Hypothalamus (tissue), 51 donors: ENCODE data around the gene MTFR1L.
"Not testable (repeated sequence)": the region's sequence is repeated elsewhere in the genome, so short reads cannot be mapped to it uniquely, and the experiment has no call there.

Source experiments
- DNase-seq, 51 donors: peaks; one replicate each; lab custom pipeline; 2025; lab: John Stamatoyannopoulos, UW

Gene MTFR1L

DNA sequence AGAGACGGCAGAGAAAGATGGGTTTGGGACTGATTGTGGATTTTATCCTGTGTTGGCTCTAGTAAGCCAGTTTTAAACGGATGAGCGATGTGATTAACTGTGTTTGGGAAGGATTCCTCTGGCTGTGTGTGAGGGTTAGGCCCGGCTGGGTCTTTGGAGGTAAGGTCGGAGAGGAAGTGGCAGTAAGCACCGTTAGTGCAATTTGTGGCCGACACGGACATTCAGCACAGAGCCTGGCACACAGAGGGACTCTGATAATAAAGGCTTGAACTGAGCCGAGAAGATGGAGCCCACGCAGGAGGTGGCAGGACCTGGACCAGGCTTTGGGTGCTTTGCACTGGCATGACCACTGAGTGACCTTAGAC is 1.3 kb downstream of the MTFR1L start:
- DNase-seq = no peak

DNA sequence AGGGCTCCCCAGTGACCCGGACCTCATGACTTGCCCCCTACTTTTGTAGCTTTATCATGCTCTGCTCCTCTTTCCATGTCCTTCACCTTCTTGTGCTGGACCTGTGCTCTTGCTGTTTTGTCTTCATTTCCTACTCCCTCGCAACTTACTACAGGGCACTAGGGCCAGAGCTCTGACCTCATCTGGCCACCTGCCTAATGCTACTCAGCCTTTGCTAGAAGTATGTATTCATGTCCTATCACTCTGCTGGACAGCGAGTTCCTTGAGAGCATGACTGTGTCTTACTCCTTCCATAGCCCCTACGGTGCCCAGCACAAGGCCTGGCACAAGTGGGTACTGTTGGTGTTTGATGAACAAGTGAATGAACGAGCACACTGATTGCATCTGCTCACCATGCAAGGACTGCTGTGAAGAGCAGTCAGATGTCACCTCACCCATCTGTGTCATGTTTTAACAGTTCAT is 1.9 kb downstream of the MTFR1L start:
- DNase-seq = no peak

DNA sequence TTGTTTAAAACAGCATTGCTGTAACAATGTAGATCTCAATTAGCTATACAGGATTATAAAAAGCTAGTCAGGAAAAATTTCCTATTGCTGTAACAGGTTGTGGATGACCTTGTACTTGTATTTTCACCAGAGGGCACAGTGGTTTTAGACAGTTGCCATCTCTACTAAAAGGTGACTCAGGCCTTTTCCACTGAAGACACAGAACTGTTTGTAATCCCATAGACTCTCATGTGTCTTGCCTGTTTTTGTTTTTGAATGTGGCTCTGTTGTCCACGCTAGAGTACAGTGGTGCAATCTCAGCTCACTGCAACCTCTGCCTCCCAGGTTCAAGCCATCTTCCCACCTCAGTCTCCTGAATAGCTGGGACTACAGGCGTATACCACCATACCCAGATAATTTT is 5.9 kb downstream of the MTFR1L start:
- no peak for DNase-seq

DNA sequence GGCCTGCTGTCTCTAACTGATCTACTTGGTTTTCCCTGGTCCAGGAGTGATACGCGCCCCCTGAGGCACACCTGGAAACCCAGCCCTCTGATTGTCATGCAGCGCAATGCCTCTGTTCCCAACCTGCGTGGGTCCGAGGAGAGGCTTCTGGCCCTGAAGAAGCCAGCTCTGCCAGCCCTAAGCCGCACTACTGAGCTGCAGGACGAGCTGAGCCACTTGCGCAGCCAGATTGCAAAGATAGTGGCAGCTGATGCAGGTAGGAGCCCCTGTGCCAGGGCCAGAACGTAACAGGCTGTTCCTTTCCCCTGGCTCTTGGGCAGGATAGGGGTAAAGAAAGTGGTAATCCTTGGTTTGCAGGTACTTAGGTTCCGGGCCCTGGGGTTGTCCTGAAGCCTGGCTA is 6.8 kb downstream of the MTFR1L start:
- DNase-seq = no peak

DNA sequence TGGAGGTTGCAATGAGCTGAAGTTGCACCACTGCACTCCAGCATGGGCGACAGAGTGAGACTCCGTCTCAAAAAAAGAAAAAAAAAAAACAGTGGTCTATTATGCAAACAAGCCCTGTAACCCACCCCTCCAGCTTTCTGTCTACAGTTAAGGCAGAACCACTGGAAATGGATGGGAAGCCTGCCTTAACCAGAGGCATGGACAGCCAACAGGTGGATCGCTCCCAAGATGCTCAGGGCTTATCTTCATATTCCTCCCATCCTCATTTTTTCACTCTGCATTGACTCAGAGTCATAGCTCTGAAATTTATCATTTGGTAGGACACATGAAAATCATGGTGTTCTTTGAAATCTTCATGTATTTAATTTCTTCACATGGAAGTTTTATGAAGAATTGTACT is 8.7 kb downstream of the MTFR1L start:
- no peak for DNase-seq

DNA sequence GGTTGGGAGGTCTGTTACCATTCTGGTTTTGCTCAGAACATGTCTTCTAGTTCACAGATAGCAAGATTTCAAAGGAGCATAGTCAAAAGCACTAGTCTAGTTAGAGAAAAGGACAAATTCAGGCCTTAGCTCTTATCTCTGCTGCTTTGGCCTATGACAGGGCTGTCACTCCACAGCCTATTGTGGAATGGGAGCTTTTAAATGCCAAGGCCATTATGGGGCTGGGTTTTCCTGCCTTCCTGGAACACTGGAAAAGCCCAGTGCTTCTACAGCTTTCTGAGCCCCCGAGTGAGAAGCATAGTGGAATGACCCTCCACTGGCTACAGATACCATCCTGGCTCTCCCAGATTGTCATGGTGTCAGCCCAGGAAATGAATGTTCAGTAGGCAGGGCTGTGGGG is 9.3 kb downstream of the MTFR1L start:
- no peak for DNase-seq

DNA sequence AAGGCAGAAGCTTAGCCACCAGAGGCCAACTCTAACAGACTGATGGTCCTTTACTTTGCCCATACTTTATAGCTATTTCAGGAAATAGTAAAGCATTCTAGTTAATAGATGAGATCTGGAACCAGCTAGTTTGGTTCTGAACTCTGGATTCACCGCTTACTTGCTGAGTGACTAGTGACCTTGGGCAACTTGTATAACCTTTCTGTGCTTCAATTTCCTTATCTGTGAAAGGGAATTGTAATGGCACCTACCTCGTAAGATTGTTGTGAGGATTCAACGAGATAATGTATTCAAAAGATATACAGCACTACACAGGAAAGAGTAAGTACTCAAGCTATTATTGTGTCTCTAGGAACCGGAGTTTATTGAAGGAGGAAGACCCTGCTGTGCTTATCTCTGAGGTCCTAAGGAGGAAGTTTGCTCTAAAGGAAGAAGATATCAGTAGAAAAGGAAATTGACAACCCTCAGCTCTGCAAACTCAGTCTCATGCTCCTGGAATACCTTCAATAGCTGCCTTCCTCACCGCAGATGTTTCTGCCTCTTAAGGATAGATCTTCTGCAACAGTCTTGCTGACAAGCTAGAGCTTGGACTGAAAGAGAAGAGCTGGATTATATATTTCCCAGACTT is 11.9 kb downstream of the MTFR1L start:
- no peak for DNase-seq

DNA sequence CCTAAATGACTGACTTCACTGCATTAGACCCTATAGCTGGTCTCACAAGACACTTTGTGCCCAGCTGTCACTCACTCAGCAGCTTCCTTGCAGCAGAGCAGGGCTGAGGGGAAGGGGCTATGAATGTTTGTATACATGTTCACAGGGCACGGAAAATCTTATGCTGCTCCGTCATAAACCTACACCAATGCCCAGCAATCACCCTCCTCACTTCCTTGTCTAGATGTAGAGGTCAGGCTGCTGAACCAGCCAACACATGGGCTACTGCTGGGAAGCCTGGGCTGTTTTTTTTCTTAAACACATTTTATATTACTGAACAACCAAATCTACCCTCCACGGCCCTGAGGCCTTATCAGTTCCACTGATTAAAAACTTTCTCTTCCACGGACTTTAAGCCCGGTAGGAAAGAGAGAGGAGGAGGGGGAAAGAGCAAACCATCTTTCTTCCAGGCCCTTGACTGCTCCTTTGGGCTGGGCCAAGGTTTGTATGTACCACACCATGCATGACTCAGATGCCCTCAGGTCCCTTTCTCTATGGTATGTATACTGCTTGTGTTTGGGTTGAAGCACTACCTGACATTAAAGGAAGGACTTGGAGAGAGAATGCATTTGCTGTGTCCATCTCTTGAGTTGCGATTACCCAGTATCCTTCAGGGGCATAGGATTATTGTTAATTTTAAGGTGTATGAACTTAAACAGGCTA is 12.7 kb downstream of the MTFR1L start:
- no peak for DNase-seq

DNA sequence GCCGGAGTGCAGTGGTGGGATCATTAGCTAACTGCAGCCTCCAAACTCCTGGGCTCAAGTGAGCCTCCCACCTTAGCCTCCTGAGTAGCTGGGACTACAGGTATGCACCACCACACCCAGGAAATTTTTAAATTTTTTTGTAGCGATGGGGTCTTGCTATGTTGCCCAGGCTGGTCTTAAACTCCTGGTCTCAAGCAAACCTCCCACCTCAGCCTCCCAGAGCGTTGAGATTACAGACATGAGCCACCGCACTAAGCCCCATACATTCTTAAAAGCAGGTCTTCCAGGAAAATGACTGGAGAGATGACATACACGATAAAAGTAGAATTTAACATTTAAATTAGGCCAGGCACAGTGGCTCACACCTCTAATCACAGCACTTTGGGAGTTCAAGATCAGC is 13.4 kb downstream of the MTFR1L start:
- DNase-seq = no peak

DNA sequence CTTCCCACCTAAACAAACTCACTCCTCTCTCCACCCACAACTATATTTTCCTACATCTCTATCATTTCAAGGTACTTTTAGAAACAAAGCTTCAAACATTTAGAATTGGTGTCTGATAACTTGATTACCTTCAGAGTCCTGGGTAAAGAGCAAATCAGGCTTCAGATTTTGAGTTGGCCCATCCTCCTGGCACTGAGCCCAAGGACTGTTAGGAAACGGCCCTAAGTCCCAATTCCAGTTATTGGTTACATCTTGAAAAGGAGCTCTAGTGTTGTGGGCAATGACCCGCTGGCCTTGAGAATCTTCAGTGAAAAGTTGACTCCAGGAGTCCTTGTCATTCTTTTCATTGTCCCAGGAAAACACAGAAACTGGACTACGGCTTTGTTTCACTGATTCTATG is 15.1 kb downstream of the MTFR1L start:
- no peak for DNase-seq

DNA sequence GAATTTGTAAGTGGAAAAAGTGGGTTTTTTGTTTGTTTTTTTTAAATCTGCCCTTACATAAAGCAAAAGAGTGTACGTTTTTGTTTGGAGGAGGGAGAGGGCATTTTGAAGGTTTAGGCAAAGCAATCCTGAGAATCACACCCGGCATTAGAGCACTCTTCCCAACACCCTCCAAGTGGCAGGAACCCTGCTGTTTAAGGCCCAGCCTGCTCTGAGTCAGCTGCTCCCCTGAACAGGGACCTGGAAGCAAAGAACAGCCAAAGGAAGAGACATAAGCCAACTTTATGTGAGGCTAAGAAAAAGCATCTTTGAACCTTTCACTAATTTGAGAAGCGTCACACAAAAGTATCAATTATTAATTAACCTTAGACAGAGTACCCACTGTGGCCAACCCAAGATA is 16.9 kb downstream of the MTFR1L start:
- DNase-seq = no peak

DNA sequence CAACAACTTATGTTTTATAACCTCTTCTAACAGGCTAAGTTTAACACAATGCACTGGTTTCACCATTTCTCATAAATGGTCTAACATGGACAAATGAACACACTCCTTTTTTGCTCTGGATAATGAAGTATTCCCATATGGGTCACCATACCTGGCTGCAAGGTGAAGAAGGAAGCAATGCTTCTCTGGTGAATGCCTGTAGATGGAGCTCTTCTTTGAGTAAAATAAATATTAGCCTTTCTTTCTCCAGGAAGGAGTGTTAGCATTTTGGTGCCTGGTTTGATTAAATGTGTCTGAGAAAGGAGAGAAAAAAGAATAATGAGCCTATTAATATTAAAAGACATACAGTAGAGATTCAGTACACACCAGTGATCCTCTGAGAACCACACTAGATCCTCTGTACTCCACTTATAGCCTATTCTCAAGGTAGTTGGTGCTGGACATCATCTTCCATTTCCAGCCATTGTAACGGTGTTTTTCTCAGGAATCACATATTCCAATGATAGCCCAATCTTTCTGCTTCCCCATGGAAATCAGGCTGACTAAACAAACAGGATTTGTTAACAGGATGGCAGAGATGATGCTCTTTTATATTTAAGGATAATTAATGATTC is 17.6 kb downstream of the MTFR1L start:
- DNase-seq = no peak

DNA sequence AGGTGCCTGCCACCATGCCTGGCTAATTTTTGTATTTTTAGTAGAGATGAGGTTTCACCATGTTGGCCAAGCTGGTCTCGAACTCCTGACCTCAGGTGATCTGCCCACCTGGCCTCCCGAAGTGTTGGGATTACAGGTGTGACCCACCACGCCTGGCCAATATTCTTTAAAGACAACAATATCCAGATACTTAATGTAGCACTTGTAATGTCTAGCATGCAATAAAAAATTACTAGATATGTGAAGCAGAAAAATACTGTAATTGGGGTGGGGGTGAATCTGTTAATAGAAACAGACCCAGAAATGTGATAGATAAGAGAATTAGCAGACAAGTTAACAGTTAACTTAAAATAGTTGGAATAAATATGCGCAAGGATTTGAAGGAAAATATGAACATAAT is 20.1 kb downstream of the MTFR1L start:
- DNase-seq = not testable (repeated sequence)

DNA sequence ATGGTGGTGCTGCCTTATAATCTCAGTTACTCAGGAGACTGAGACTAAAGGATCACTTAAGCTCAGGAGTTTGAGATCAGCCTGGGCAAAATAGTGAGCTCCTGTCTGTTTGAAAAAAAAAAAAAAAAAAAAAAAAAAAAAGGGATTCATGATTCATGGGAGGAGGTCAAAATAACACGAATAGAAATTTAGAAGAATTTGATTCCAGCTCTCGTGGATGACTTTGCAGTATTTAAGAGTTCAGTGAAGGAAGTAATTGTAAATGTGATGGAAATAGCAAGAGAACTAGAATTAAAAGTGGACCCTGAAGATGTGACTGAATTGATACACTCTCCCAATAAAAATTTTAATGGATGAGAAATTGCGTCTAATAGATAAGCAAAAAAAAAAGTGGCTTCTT is 23.7 kb downstream of the MTFR1L start:
- DNase-seq = no peak

DNA sequence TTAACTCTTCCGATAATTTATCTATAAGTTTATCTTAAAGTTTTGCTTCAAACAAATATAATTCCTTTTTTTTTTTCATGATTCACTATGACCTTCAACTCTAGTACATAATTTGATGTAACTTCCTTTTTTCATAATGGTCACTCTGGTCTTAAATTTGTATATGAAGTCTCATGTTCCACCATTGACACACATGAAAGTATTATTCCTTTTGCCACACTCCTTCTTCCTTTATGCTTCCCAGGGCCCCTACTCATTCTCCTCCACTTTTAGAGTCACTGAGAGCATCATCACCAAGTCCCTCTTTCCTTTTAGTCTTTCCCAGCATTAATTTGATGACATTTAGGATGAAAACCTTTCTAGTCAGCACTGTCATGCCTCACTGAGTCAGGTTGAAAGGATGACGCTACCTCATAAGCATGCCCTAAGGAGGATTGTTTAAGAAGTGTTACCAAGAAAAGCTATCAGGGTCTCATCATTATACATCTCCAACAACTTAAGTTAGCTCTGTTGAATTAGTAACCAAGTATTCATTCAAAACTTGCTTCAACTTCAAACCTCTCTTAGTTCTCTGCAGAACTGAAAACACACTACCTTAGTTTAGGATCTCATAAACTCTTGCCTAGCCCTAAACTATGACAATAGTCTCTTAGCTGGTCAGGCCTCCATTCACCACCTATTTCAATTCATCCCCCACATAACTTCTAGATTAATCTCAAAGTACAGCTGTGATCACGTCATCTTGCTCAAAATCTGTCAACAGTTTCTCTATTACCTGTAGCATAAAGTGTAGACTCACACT is 25.0 kb downstream of the MTFR1L start:
- DNase-seq = no peak

DNA sequence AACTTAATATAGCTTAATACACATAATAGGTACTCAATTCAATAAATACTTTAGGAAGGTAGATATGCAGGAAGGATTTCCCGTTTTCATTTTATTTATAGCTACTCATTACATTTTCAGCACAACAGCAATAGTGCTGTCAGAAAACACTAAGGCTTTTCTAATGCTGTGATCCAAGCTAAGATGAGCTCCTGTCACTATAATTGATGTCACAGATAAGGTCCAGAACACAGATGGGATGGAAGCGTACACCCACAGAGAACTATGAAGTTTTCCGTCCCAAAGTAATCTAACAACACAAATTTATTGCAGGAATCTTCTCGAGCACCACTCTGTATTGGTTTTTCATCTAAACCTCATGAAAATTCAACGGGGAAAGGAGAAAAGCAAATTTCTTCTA is 25.9 kb downstream of the MTFR1L start:
- no peak for DNase-seq

DNA sequence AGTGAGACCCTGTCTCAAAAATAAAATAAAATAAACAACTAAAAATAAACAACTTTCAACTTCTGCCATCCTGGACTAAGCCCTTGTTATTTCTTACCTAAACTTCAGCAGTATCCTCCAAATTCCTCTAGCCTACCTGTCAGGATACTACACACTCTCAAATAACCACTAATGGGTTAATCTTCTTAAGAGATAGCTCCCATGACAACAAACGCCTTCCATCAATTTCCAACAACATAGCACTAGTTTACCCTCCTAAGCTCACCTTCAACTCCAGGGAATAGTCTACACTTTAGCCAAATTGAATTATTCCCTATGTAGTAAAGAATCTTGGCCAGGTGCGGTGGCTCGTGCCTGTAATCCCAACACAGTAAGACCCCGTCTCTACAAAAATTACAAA is 28.2 kb downstream of the MTFR1L start:
- DNase-seq = no peak

DNA sequence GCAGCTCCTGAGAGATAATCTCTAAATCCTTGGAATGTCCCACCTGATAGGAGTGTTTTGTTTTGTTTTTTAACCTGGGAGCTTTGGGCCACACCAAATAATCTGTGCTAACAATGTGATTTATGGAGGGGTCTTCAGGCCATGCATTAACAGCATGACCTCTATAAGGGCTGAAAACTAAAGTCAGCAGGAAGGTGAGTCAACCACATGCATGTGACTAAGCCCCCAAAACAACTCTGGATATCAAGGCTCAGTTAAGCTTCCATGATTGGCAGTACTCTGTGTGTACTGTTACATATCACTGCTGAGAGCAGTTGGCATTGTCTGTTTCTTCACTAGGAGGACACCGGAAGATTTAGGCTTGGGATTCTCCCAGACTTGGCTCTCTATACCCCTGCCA is 28.8 kb downstream of the MTFR1L start:
- no peak for DNase-seq

DNA sequence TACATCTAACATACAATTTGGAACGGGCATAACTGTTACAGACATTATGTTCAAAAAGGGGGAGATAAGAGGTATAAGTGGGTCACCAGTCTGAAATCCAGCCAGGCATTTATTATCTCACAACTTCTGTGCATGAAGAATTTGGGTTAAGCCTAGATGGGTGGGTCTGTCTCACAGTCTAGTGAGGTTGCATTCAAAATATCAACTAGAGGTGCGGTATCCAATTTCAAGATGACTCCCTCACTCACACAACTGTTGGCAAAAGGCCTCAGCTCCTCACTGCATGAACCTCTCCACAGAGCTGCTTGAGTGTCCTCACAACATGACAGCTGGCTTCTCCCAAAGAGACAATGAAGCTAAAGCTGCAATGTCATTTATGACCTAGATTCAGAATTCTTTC is 34.8 kb downstream of the MTFR1L start:
- no peak for DNase-seq

DNA sequence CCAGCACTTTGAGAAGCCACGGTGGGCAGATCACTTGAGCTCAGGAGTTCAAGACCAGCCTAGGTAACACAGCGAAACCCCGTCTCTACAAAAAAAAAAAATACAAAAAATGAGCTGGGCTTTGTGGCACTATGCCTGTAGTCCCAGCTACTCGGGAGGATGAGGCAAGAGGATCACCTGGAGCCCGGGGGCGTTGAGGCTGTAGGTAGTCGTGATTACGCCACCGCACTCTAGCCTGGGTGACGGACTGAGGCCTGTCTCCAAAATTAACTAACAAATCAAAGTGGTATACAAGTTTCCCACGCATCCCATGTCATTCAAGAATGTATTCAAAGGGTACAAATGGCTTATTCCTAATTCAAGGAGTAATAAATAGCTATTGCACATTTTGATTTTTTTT is 37.1 kb downstream of the MTFR1L start:
- DNase-seq = no peak

DNA sequence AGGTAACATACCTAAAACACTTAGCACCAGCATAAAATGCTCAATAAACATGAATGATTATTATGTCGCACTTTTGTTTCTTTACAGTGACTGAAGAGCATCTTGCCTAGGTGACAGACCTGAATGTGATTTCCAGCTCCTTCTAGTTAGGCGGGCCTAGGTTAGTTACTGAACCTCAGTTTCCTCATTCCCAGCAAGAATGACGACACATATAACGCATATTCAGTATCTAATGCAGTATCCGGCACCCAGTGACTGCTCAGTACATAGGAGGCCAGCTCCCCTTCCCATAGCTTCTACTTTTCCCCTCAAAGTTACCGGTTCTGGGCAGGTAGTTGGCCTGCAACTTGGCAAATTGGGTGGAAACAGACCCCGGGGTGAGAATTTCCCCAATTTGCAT is 38.7 kb downstream of the MTFR1L start:
- no peak for DNase-seq
